BJ (cell line): Measurements from ENCODE around the gene ERG. TPM values are rescaled to one million over a fixed set of nuclear protein-coding genes. Genes with fewer than 3 reads are reported as not detected.

Experiments used
- CTCF ChIA-PET: fragments of 350-600 bp; formaldehyde crosslinking; extraction: SDS; loops from one replicate; lab custom pipeline; 2021; ENCODE audit warnings: antibody characterized with exemption, inconsistent platforms; lab: Yijun Ruan, JAX
- POLR2A ChIA-PET: fragments of 300-600 bp; sonication (Branson Sonifier 250); formaldehyde crosslinking; extraction: SDS; loops from one replicate; lab custom pipeline; 2021; ENCODE audit warnings: antibody characterized with exemption; lab: Charles Lee
- DNase-seq: peaks from one replicate; pipeline ENCODE4 v3.0.0-alpha.2; 2011; ENCODE audit warnings: low read depth
- H3K27me3 ChIP-seq: 2 replicates; pipeline ENCODE4 v1.6.0; 2011; ENCODE audit warnings: low read length; ENCODE audit not compliant: control insufficient read depth, insufficient read depth
- H3K36me3 ChIP-seq: 2 replicates; pipeline ENCODE4 v1.5.1; 2011; ENCODE audit warnings: low read length; ENCODE audit not compliant: control insufficient read depth, insufficient read depth
- H3K4me3 ChIP-seq: 2 replicates; pipeline ENCODE4 v1.5.1; 2011; ENCODE audit warnings: low read depth, mild to moderate bottlenecking, control low read depth, low read length
- CTCF ChIP-seq: IDR thresholded peaks from 2 replicates; pipeline ENCODE4 v1.5.1; 2011; ENCODE audit warnings: low read depth, mild to moderate bottlenecking, control low read depth, inconsistent platforms, low read length, moderate library complexity; ENCODE audit not compliant: insufficient read depth
- polyA plus RNA-seq: library from polyadenylated mRNA; depleted of rRNA; stranded (reverse); fragments of >200 nt; gene quantifications from 2 replicates; pipeline ENCODE4 v1.2.3, GENCODE V29; 2011

Gene ERG
- polyA plus RNA-seq, 1 experiment: not detected

- Histone ChIP-seq H3K4me3 (no peak overlapping the region), H3K27me3 (no peaks in the 10 kb centered on the region; the same call in 1 of the 2 replicates), H3K36me3 (no peaks in the 10 kb centered on the region)
- DNase-seq: no peak
- CTCF ChIA-PET: interaction anchor here (0.8 kb wide), 1 partner anchor 15 kb away, joined by 4 read pairs; no protein-coding TSS in a partner anchor
- TF ChIP-seq CTCF: no peak
- POLR2A ChIA-PET: no interaction called here
These were observed 27.5 kb downstream of the ERG start for GRCh38 chr21:38470755-38471154.

- POLR2A ChIA-PET: no interaction called here
- no peak for DNase-seq
- no peak overlapping the region for H3K4me3 ChIP-seq
- TF ChIP-seq CTCF: no peak
- CTCF ChIA-PET: interaction anchor here (0.6 to 0.7 kb wide), 3 partner anchors 8 to 310 kb away, joined by 3 read pairs; no protein-coding TSS in a partner anchor
- no peaks in the 10 kb centered on the region for H3K36me3 ChIP-seq
- no peaks in the 10 kb centered on the region; the same call in 1 of the 2 replicates for H3K27me3 ChIP-seq
These were observed 28.6 kb downstream of the ERG start for GRCh38 chr21:38469642-38470041.

- ChIA-PET POLR2A (interaction anchor here (0.6 kb wide), 1 partner anchor 677 kb away, joined by 3 read pairs; no protein-coding TSS in a partner anchor), CTCF (no interaction called here)
- Histone ChIP-seq H3K36me3 (no peaks in the 10 kb centered on the region), H3K27me3 (no peaks in the 10 kb centered on the region), H3K4me3 (no peak overlapping the region)
- no peak for DNase-seq
- TF ChIP-seq CTCF: no peak
These were observed 29.3 kb downstream of the ERG start for GRCh38 chr21:38468989-38469388.

- CTCF ChIA-PET: no interaction called here
- no peak for DNase-seq
- Histone ChIP-seq H3K4me3 (no peak overlapping the region), H3K36me3 (no peaks in the 10 kb centered on the region), H3K27me3 (no peaks in the 10 kb centered on the region)
- no peak for TF ChIP-seq CTCF
- POLR2A ChIA-PET: no interaction called here
These were observed 30.4 kb downstream of the ERG start for GRCh38 chr21:38467911-38468310.

GRCh38 chr21:38467374-38467773 lies 30.9 kb downstream of the ERG start:
- H3K27me3 ChIP-seq: no peaks in the 10 kb centered on the region
- no peaks in the 10 kb centered on the region for H3K36me3 ChIP-seq
- no peak for DNase-seq
- POLR2A ChIA-PET: no interaction called here
- CTCF ChIA-PET: no interaction called here
- TF ChIP-seq CTCF: no peak
- no peak overlapping the region for H3K4me3 ChIP-seq
